PC-3 (cell line): ENCODE measurements around the gene FAM120AOS. TPM values are rescaled to one million over a fixed set of nuclear protein-coding genes. Genes with fewer than 3 reads are reported as not detected.

ENCODE experiments used
- ATAC-seq: fragments of 200-7000 bp; cut with Tn5 transposase; 2 replicates; pipeline ENCODE4 v1.9.1; 2020; ENCODE audit warnings: mild to moderate bottlenecking, moderate library complexity
- BruUV-seq: library from RNA; stranded (reverse); fragments of 400-500 nt; replicated peaks from 2 replicates; lab custom pipeline; 2021; lab: Mats Ljungman, UMichigan
- CTCF ChIA-PET: fragments of 300-600 bp; sonication (Branson Sonifier 250); formaldehyde crosslinking; loops from one replicate; lab custom pipeline; 2022; ENCODE audit warnings: antibody characterized with exemption; lab: Charles Lee
- POLR2A ChIA-PET: fragments of 300-600 bp; sonication (Branson Sonifier 250); formaldehyde crosslinking; loops from one replicate; lab custom pipeline; 2022; ENCODE audit warnings: antibody characterized with exemption; ENCODE audit not compliant: unreplicated experiment; lab: Charles Lee
- DNase-seq: peaks from one replicate; pipeline ENCODE4 v3.0.0-alpha.2; 2015
- H2AFZ ChIP-seq: fragments of 300-600 bp; sonication (generic); 2 replicates; pipeline ENCODE4 v1.6.0; 2016; ENCODE audit warnings: antibody characterized with exemption, low read length
- H3F3A ChIP-seq: fragments of 300-600 bp; sonication (generic); one replicate; pipeline ENCODE4 v1.6.0; 2017; ENCODE audit warnings: antibody characterized with exemption, low read length, control low read depth, mild to moderate bottlenecking; ENCODE audit not compliant: unreplicated experiment
- H3K27ac ChIP-seq: fragments of 300-600 bp; sonication (generic); 2 replicates; pipeline ENCODE4 v1.5.1; 2016; ENCODE audit warnings: mild to moderate bottlenecking, low read length
- H3K27me3 ChIP-seq: fragments of 300-600 bp; sonication (generic); 2 replicates; pipeline ENCODE4 v1.6.1; 2016; ENCODE audit warnings: low read length, mixed read lengths
- H3K36me3 ChIP-seq: fragments of 300-600 bp; sonication (generic); 2 replicates; pipeline ENCODE4 v1.6.1; 2016; ENCODE audit warnings: low read depth, mixed run types, low read length, mixed read lengths
- H3K4me1 ChIP-seq: fragments of 300-600 bp; sonication (generic); 2 replicates; pipeline ENCODE4 v1.5.1; 2016; ENCODE audit warnings: low read length; ENCODE audit not compliant: insufficient read depth
- H3K4me2 ChIP-seq: fragments of 300-600 bp; sonication (generic); 2 replicates; pipeline ENCODE4 v1.6.0; 2016; ENCODE audit warnings: low read length
- H3K4me3 ChIP-seq: fragments of 300-600 bp; sonication (generic); 2 replicates; pipeline ENCODE4 v1.5.1; 2016; ENCODE audit warnings: mild to moderate bottlenecking, low read length, mixed read lengths
- H3K79me2 ChIP-seq: fragments of 300-600 bp; sonication (generic); 2 replicates; pipeline ENCODE4 v1.6.1; 2017; ENCODE audit warnings: low read length, mixed read lengths
- H3K9ac ChIP-seq: fragments of 300-600 bp; sonication (generic); 2 replicates; pipeline ENCODE4 v1.6.0; 2016; ENCODE audit warnings: mild to moderate bottlenecking, low read length
- H3K9me2 ChIP-seq: fragments of 300-600 bp; sonication (generic); replicated peaks from 2 replicates; pipeline ENCODE4 v1.6.1; 2016; ENCODE audit warnings: mixed run types, low read length, mixed read lengths
- H3K9me3 ChIP-seq: fragments of 300-600 bp; sonication (generic); 2 replicates; pipeline ENCODE4 v1.6.1; 2016; ENCODE audit warnings: low read length, mixed read lengths
- H4K20me1 ChIP-seq: fragments of 300-600 bp; sonication (generic); 2 replicates; pipeline ENCODE4 v1.6.1; 2016; ENCODE audit warnings: low read length, mixed read lengths
- CTCF ChIP-seq: fragments of 300-600 bp; sonication (generic); conservative IDR thresholded peaks from 2 replicates; pipeline ENCODE4 v1.5.1; 2017; ENCODE audit warnings: antibody characterized with exemption, low read depth, mild to moderate bottlenecking, low read length
- EZH2 ChIP-seq: fragments of 300-600 bp; sonication (generic); IDR thresholded peaks from one replicate; pipeline ENCODE4 v1.6.1; 2017; ENCODE audit warnings: antibody characterized with exemption, mild to moderate bottlenecking, low read length; ENCODE audit not compliant: unreplicated experiment
- EZH2phosphoT487 ChIP-seq: fragments of 300-600 bp; sonication (generic); IDR thresholded peaks from 2 replicates; pipeline ENCODE4 v1.6.1; 2018; ENCODE audit warnings: mild to moderate bottlenecking, antibody characterized with exemption, low read length, borderline replicate concordance
- intact Hi-C: fragments of 100-400 bp; cut with micrococcal nuclease; formaldehyde crosslinking; loops from 2 replicates; pipeline ENCODE4 v1.9.0; 2023
- total RNA-seq: library from RNA; depleted of rRNA; stranded (reverse); fragments of >200 nt; gene quantifications from 2 replicates; pipeline ENCODE4 v1.2.3, GENCODE V29; 2014

Gene FAM120AOS
- total RNA-seq, 1 experiment from 2014 or later: 39.8 TPM

DNA sequence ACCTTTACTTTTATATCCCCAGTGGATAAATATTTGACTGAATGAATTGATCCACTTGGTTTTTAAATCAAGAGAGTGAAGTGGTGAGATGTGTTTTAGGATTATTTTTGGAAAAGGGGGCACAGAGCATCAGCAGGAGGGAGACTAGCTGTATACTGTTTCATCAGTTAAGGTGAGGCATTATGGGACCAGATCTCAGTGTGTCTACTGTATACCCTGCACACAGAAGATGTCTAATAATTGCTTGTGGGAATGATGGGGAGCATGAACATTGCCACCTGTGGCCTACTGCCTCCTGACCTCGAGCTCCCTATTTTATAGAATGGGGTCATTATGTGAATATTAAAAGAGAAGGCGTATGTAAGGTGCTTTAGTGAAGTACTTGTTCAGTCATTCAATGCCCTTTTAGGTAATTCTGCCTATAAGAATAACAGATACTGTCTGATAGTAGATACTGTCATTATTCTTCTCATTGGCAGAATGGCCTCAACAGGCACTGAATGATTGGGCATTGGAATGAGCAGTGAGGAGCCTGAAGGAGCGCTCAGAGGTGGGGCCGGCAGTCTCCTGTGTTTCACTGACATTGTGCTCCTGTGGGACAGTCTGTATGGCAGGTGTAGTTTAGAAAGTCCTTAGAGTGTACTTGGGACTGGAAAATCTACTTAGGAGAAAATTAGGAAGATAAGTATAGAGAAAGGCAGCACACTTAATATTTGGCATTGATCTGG is 47.4 kb upstream of the FAM120AOS start:
- no peaks in the 10 kb centered on the region for H4K20me1 ChIP-seq
- ATAC-seq (no peak), DNase-seq (no peak)
- no TSS peak for BruUV-seq
- H2AFZ ChIP-seq: no peak overlapping the region
- no peak overlapping the region for H3K27ac ChIP-seq
- CTCF ChIA-PET: no interaction called here
- H3K4me2 ChIP-seq: peak overlapping the region; percentile 51
- no peak overlapping the region for H3K9ac ChIP-seq
- H3K4me3 ChIP-seq: peak overlapping the region; percentile 27; the same call in 1 of the 2 replicates
- TF ChIP-seq EZH2phosphoT487: no peak
- no peak for TF ChIP-seq EZH2
- TF ChIP-seq CTCF: no peak
- no peaks in the 10 kb centered on the region for H3K4me1 ChIP-seq
- no peaks in the 10 kb centered on the region for H3K9me3 ChIP-seq
- no peaks in the 10 kb centered on the region for H3K27me3 ChIP-seq
- intact Hi-C loops: no loop called here
- no peaks in the 10 kb centered on the region for H3F3A ChIP-seq
- POLR2A ChIA-PET: no interaction called here
- peaks cover 12% of the 10 kb centered on the region for H3K79me2 ChIP-seq
- H3K36me3 ChIP-seq: peaks cover 15% of the 10 kb centered on the region
- no peaks in the 10 kb centered on the region for H3K9me2 ChIP-seq

GRCh38 chr9:93496285-93496684 is 42.9 kb upstream of the FAM120AOS start:
- no peak overlapping the region for H2AFZ ChIP-seq
- H3K36me3 ChIP-seq: peaks cover 7% of the 10 kb centered on the region; the same call in 1 of the 2 replicates
- no peaks in the 10 kb centered on the region for H3K9me2 ChIP-seq
- no peaks in the 10 kb centered on the region for H3K27me3 ChIP-seq
- POLR2A ChIA-PET: no interaction called here
- BruUV-seq: no TSS peak
- no peaks in the 10 kb centered on the region for H4K20me1 ChIP-seq
- no peaks in the 10 kb centered on the region for H3K9me3 ChIP-seq
- H3K9ac ChIP-seq: no peak overlapping the region
- TF ChIP-seq EZH2phosphoT487 (no peak), EZH2 (no peak), CTCF (no peak)
- CTCF ChIA-PET: no interaction called here
- H3K4me2 ChIP-seq: no peak overlapping the region
- no peak overlapping the region for H3K4me3 ChIP-seq
- H3K27ac ChIP-seq: no peak overlapping the region
- peaks cover 27% of the 10 kb centered on the region for H3K79me2 ChIP-seq
- DNase-seq (no peak), ATAC-seq (no peak)
- intact Hi-C loops: no loop called here
- no peaks in the 10 kb centered on the region for H3F3A ChIP-seq
- no peaks in the 10 kb centered on the region for H3K4me1 ChIP-seq

DNA sequence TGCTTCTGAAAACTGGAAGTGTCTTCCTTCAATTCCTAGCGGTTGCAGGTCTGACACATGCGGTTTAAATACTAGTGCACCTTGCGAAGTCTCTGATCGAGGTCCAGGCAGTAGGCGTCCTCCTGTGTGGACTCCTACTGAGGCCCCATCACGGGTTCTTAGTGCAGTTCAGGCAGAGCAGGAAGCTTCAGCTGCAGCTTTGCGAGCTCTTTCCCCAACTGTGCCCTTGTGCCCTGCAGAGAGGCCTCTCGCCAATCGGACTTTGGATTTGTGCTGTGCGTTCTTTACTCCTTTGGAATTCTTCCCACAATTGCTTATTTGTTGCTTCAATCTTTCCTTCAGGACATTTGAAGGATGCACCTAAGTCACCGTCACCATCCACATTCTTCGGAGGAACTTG is 40.6 kb upstream of the FAM120AOS start:
- TF ChIP-seq CTCF: no peak
- no peak for TF ChIP-seq EZH2
- DNase-seq (no peak), ATAC-seq (no peak)
- Histone ChIP-seq H2AFZ (no peak overlapping the region), H3F3A (no peaks in the 10 kb centered on the region), H3K27me3 (no peaks in the 10 kb centered on the region), H3K9me2 (no peaks in the 10 kb centered on the region), H3K4me3 (no peak overlapping the region), H3K36me3 (peaks cover 8% of the 10 kb centered on the region; the same call in 1 of the 2 replicates), H3K27ac (no peak overlapping the region), H3K79me2 (peaks cover 48% of the 10 kb centered on the region), H3K9me3 (no peaks in the 10 kb centered on the region), H3K4me2 (no peak overlapping the region), H3K4me1 (no peaks in the 10 kb centered on the region), H3K9ac (no peak overlapping the region), H4K20me1 (no peaks in the 10 kb centered on the region)
- ChIA-PET POLR2A (no interaction called here), CTCF (no interaction called here)
- no TSS peak for BruUV-seq
- intact Hi-C loops: no loop called here
